ENCODE results near the gene MRPS7. TPM values are rescaled to one million over a fixed set of nuclear protein-coding genes. Genes with fewer than 3 reads are reported as not detected.
A peak's percentile ranks its signal among the peaks of the same experiment; 100 is the strongest.
"Not testable (repeated sequence)": the region's sequence is repeated elsewhere in the genome, so short reads cannot be mapped to it uniquely, and the experiment has no call there.

Gene MRPS7
- total RNA-seq, 2 experiments from 2014 or later = 76.3 to 80.0 TPM

- no peaks in the 10 kb centered on the region for H3K9me3 Mint-ChIP-seq
- no peak for ATAC-seq
- H3K4me1 Mint-ChIP-seq (ENCODE audit: low read depth) = peaks cover 78% of the 10 kb centered on the region
- H3K27ac Mint-ChIP-seq = peak overlapping the region; percentile 84
- no peak overlapping the region for H3K4me3 Mint-ChIP-seq
- POLR2A ChIA-PET = interaction anchor here (0.6 to 5.1 kb wide), 3 partner anchors 9 to 337 kb away, joined by 3 to 59 read pairs (median 25); partner anchors contain the start of genes GGA3, MIF4GD and MRPS7
- H3K36me3 Mint-ChIP-seq (ENCODE audit: low read depth) = peaks cover 7% of the 10 kb centered on the region
- no peak for TF ChIP-seq CTCF (IDR thresholded peaks at IDR 0.05)
- no peaks in the 10 kb centered on the region for H3K27me3 Mint-ChIP-seq
- intact Hi-C loops (cut with micrococcal nuclease) = no loop called here
- no peak for DNase-seq
- CTCF ChIA-PET = interaction anchor here (5.0 to 6.6 kb wide), 2 partner anchors 13 to 19 kb away, joined by 24 to 75 read pairs; partner anchors contain the start of gene MIF4GD
Observed at GRCh38 chr17:75252039-75252816, 9.5 kb upstream of the MRPS7 start.

- DNase-seq; intact Hi-C loops (cut with micrococcal nuclease); POLR2A ChIA-PET; ATAC-seq; H3K36me3 Mint-ChIP-seq (ENCODE audit: low read depth); H3K27me3 Mint-ChIP-seq; H3K4me3 Mint-ChIP-seq; CTCF ChIA-PET; H3K9me3 Mint-ChIP-seq: not testable (repeated sequence)
- Mint-ChIP-seq H3K4me1 (ENCODE audit: low read depth) (peaks cover 80% of the 10 kb centered on the region), H3K27ac (peak overlapping the region; percentile 56)
Observed at GRCh38 chr17:75255954-75256698, 5.6 kb upstream of the MRPS7 start.

GRCh38 chr17:75257228-75257627 is 4.5 kb upstream of the MRPS7 start:
- DNase-seq; H3K27me3 Mint-ChIP-seq; ATAC-seq; H3K4me3 Mint-ChIP-seq; intact Hi-C loops (cut with micrococcal nuclease); POLR2A ChIA-PET; CTCF ChIA-PET; H3K9me3 Mint-ChIP-seq: not testable (repeated sequence)
- Mint-ChIP-seq H3K36me3 (ENCODE audit: low read depth) (peaks cover 11% of the 10 kb centered on the region), H3K4me1 (ENCODE audit: low read depth) (peaks cover 72% of the 10 kb centered on the region), H3K27ac (peak overlapping the region; percentile 43)

- intact Hi-C loops (cut with micrococcal nuclease) = no loop called here
- no peaks in the 10 kb centered on the region for H3K9me3 Mint-ChIP-seq
- DNase-seq = peak; percentile 69
- peak; percentile 43 for ATAC-seq
- H3K36me3 Mint-ChIP-seq (ENCODE audit: low read depth) = peaks cover 31% of the 10 kb centered on the region
- TF ChIP-seq CTCF (IDR thresholded peaks at IDR 0.05) = no peak
- H3K27me3 Mint-ChIP-seq = no peaks in the 10 kb centered on the region
- POLR2A ChIA-PET = interaction anchor here (0.6 to 4.8 kb wide), 26 partner anchors 11 to 256 kb away, joined by 3 to 105 read pairs (median 4); partner anchors contain the start of genes JPT1, MIF4GD, MRPL58 and SLC16A5
- CTCF ChIA-PET = interaction anchor here (0.9 to 4.9 kb wide), 11 partner anchors 11 to 299 kb away, joined by 3 to 107 read pairs (median 9); partner anchors contain the start of gene MIF4GD
- H3K4me1 Mint-ChIP-seq (ENCODE audit: low read depth) = peaks cover 60% of the 10 kb centered on the region
- H3K27ac Mint-ChIP-seq = peak overlapping the region; percentile 99
- H3K4me3 Mint-ChIP-seq = peak overlapping the region; percentile 95
Observed at GRCh38 chr17:75260641-75261335, 891 bp upstream of the MRPS7 start.

GRCh38 chr17:75262112-75262606 is 480 bp downstream of the MRPS7 start:
- DNase-seq = no peak
- H3K4me3 Mint-ChIP-seq = peak overlapping the region; percentile 95
- peaks cover 38% of the 10 kb centered on the region for H3K36me3 Mint-ChIP-seq (ENCODE audit: low read depth)

More at GRCh38 chr17:75262112-75262606, 480 bp downstream of the MRPS7 start:
- no peak for TF ChIP-seq CTCF (IDR thresholded peaks at IDR 0.05)
- intact Hi-C loops (cut with micrococcal nuclease) = no loop called here
- peak overlapping the region; percentile 99 for H3K27ac Mint-ChIP-seq
- H3K27me3 Mint-ChIP-seq = no peaks in the 10 kb centered on the region
- ChIA-PET POLR2A (interaction anchor here (0.6 to 4.8 kb wide), 20 partner anchors 9 to 514 kb away, joined by 3 to 105 read pairs (median 4); partner anchors contain the start of genes ARMC7, GRB2, MIF4GD and SLC25A19), CTCF (interaction anchor here (0.8 to 4.9 kb wide), 15 partner anchors 10 to 301 kb away, joined by 3 to 107 read pairs (median 4); partner anchors contain the start of genes MIF4GD, NUP85, SLC25A19 and TSEN54)
- peaks cover 48% of the 10 kb centered on the region for H3K4me1 Mint-ChIP-seq (ENCODE audit: low read depth)
- no peaks in the 10 kb centered on the region for H3K9me3 Mint-ChIP-seq
- ATAC-seq = no peak

Data from activated CD8-positive, alpha-beta T cell treated with anti-CD3 and anti-CD28 coated beads for 36 hours (primary cell).